HepG2 (cell line): ENCODE data around the gene STARD10. TPM values are rescaled to one million over a fixed set of nuclear protein-coding genes. Genes with fewer than 3 reads are reported as not detected.

ENCODE experiments used
- EP300 ChIP-seq, 3 experiments: sonication (generic) in 1 of 3; formaldehyde crosslinking in 1 of 3; IDR thresholded peaks; 2 replicates each; pipeline versions ENCODE4 v1.5.1 to v1.6.1; 2011 to 2020; ENCODE audit warnings: low read depth in 2 of 3, low read length in 2 of 3, borderline replicate concordance in 1 of 3, improper control_type of control experiment in 1 of 3, mild to moderate bottlenecking in 1 of 3, missing genetic modification reagents in 1 of 3, moderate library complexity in 1 of 3
- MEF2D ChIP-seq: sonication (generic); formaldehyde crosslinking; IDR thresholded peaks from 2 replicates; pipeline ENCODE4 v1.5.1; 2020; ENCODE audit warnings: mild to moderate bottlenecking, missing genetic modification reagents
- REPIN1 ChIP-seq: sonication (generic); formaldehyde crosslinking; IDR thresholded peaks from 2 replicates; pipeline ENCODE4 v1.8.0; 2022; ENCODE audit warnings: missing genetic modification reagents, low read depth, mild to moderate bottlenecking, borderline replicate concordance
- TFAP4 ChIP-seq: sonication (generic); IDR thresholded peaks from 2 replicates; pipeline ENCODE4 v1.6.1; 2016; ENCODE audit warnings: low read depth, borderline replicate concordance
- THAP11 ChIP-seq: IDR thresholded peaks from 2 replicates; pipeline ENCODE4 v1.6.1; 2016; ENCODE audit warnings: missing biosample characterization, missing genetic modification reagents
- ZBTB33 ChIP-seq: sonication (generic); formaldehyde crosslinking; IDR thresholded peaks from 2 replicates; pipeline ENCODE4 v1.4.0; 2020; ENCODE audit warnings: missing genetic modification reagents
- ZKSCAN5 ChIP-seq: sonication (generic); formaldehyde crosslinking; IDR thresholded peaks from 2 replicates; pipeline ENCODE4 v1.5.1; 2020; ENCODE audit warnings: mild to moderate bottlenecking, missing genetic modification reagents
- ZNF652 ChIP-seq: IDR thresholded peaks from 2 replicates; pipeline ENCODE4 v1.6.1; 2016; ENCODE audit warnings: low read depth, borderline replicate concordance
- ZNF724P ChIP-seq: sonication (generic); formaldehyde crosslinking; IDR thresholded peaks from 2 replicates; pipeline ENCODE4 v1.8.0; 2022; ENCODE audit warnings: missing genetic modification reagents, borderline replicate concordance
- polyA plus RNA-seq, 8 experiments: library from polyadenylated mRNA; depleted of rRNA in 3 of 8; stranded (reverse) in 7 of 8; unstranded in 1 of 8; fragments of >200 nt; fragmentation: Illumina TruSeq in 4 of 8; extraction: Trizol in 4 of 8; gene quantifications; 2 replicates each; pipeline versions ENCODE4 v1.2.1 to v1.2.3, GENCODE V29; 2011 to 2016; ENCODE audit warnings: low read depth in 4 of 8, missing spikeins in 1 of 8, mixed read lengths in 1 of 8; ENCODE audit not compliant: insufficient read depth in 1 of 8
- total RNA-seq, 5 experiments: library from RNA; depleted of rRNA; stranded (reverse); fragments of >200 nt; fragmentation: Illumina TruSeq; extraction: Trizol; gene quantifications; 2 replicates each; pipeline ENCODE4 v1.2.3, GENCODE V29; 2016; ENCODE audit warnings: low read depth in 1 of 5
- TF ChIP-seq, protein P1 (sequence below): sonication (generic); formaldehyde crosslinking; IDR thresholded peaks from 2 replicates; pipeline ENCODE4 v1.9.0; 2021; ENCODE audit warnings: mild to moderate bottlenecking, missing genetic modification reagents
- TF ChIP-seq, protein P2 (sequence below): sonication (generic); formaldehyde crosslinking; IDR thresholded peaks from 2 replicates; pipeline ENCODE4 v1.4.0; 2020; ENCODE audit warnings: missing genetic modification reagents

STARD10 gene
- total and polyA plus RNA-seq, 2 of the 13 experiments (the other 11 are each of a cell fraction or from before 2014, with no cell fraction given), result 260 to 341 TPM

DNA sequence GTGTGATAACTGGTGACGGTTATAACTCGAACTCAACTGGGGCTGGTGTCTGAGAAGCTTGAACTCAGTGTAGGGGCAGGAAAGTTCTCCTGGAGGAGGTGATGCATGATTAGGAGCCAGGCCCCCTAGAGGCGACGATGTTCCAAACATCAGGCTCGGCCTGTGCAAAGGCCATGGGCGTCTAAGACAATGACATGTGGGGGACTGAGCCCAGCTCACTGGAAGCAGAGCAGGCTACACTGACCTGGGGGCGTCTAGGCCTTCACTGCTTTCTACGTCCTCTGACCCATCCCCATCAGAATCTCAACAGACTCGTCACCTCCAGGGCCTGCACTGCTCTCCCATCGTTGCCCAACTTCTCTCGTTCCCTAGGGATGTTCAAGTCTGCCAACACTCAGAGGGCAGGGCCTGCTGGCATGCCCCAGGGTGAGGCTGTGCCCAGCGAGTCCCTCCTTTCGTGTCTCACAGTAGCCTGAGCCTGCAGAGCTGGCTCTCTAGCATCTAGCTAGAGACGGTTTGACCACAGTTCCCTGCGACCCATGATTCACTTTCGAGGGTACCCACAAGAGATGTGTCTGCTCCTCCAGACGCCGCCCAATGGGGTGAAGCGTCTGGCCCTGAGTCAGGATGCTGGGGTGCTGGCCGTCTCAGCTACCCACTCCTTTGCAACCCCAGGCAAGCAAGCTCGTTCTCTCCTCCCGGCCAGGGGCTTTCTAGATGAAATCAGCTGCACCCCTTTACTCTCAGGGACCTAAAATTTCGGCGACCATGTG, 19.3 kb upstream of the STARD10 start (continued):
- TF ChIP-seq ZKSCAN5 (peak; percentile 71), ZNF724P (peak; percentile 52; the same call in 1 of the 2 replicates), EP300 (IDR thresholded peaks at IDR 0.05; ENCODE audit: low read depth in 2 of 2, low read length in 2 of 2) (no peak), EP300 (CRISPR knock-in tag; IDR thresholded peaks at IDR 0.05; ENCODE audit: borderline replicate concordance) (no peak), MEF2D (CRISPR knock-in tag) (no peak), REPIN1 (CRISPR knock-in tag) (peak; percentile 79; the same call in 1 of the 2 replicates), THAP11 (peak; percentile 70), TFAP4 (no peak), ZBTB33 (no peak), ZNF652 (0 out of 2 replicates have a peak, but pooled peaks have one; percentile 46)
- TF ChIP-seq, protein P1, sequence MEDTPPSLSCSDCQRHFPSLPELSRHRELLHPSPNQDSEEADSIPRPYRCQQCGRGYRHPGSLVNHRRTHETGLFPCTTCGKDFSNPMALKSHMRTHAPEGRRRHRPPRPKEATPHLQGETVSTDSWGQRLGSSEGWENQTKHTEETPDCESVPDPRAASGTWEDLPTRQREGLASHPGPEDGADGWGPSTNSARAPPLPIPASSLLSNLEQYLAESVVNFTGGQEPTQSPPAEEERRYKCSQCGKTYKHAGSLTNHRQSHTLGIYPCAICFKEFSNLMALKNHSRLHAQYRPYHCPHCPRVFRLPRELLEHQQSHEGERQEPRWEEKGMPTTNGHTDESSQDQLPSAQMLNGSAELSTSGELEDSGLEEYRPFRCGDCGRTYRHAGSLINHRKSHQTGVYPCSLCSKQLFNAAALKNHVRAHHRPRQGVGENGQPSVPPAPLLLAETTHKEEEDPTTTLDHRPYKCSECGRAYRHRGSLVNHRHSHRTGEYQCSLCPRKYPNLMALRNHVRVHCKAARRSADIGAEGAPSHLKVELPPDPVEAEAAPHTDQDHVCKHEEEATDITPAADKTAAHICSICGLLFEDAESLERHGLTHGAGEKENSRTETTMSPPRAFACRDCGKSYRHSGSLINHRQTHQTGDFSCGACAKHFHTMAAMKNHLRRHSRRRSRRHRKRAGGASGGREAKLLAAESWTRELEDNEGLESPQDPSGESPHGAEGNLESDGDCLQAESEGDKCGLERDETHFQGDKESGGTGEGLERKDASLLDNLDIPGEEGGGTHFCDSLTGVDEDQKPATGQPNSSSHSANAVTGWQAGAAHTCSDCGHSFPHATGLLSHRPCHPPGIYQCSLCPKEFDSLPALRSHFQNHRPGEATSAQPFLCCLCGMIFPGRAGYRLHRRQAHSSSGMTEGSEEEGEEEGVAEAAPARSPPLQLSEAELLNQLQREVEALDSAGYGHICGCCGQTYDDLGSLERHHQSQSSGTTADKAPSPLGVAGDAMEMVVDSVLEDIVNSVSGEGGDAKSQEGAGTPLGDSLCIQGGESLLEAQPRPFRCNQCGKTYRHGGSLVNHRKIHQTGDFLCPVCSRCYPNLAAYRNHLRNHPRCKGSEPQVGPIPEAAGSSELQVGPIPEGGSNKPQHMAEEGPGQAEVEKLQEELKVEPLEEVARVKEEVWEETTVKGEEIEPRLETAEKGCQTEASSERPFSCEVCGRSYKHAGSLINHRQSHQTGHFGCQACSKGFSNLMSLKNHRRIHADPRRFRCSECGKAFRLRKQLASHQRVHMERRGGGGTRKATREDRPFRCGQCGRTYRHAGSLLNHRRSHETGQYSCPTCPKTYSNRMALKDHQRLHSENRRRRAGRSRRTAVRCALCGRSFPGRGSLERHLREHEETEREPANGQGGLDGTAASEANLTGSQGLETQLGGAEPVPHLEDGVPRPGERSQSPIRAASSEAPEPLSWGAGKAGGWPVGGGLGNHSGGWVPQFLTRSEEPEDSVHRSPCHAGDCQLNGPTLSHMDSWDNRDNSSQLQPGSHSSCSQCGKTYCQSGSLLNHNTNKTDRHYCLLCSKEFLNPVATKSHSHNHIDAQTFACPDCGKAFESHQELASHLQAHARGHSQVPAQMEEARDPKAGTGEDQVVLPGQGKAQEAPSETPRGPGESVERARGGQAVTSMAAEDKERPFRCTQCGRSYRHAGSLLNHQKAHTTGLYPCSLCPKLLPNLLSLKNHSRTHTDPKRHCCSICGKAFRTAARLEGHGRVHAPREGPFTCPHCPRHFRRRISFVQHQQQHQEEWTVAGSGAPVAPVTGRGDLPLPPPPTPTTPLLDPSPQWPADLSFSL, result no peak
- TF ChIP-seq, protein P2, sequence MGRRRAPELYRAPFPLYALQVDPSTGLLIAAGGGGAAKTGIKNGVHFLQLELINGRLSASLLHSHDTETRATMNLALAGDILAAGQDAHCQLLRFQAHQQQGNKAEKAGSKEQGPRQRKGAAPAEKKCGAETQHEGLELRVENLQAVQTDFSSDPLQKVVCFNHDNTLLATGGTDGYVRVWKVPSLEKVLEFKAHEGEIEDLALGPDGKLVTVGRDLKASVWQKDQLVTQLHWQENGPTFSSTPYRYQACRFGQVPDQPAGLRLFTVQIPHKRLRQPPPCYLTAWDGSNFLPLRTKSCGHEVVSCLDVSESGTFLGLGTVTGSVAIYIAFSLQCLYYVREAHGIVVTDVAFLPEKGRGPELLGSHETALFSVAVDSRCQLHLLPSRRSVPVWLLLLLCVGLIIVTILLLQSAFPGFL, result no peak
